H1 (cell line): ENCODE measurements around the gene CASQ2. TPM values are rescaled to one million over a fixed set of nuclear protein-coding genes. Genes with fewer than 3 reads are reported as not detected.

Experiments
- CTCF ChIA-PET: fragments of 300-600 bp; sonication (Branson Sonifier 250); formaldehyde crosslinking; loops from one replicate; lab custom pipeline; 2021; ENCODE audit not compliant: partially characterized antibody; lab: Charles Lee
- POLR2A ChIA-PET: fragments of 300-600 bp; sonication (Branson Sonifier 250); formaldehyde crosslinking; loops from one replicate; lab custom pipeline; 2021; ENCODE audit warnings: inconsistent platforms; ENCODE audit not compliant: partially characterized antibody; lab: Charles Lee
- DNase-seq, 2 experiments: peaks; one replicate each; pipeline versions ENCODE4 v3.0.0 to v3.0.0-alpha.2; 2010 to 2022; ENCODE audit warnings: low spot score in 2 of 2, low read depth in 1 of 2, mixed read lengths in 1 of 2
- FAIRE-seq: peaks from 2 replicates; lab custom pipeline; 2011; peaks lifted over from hg19 to GRCh38; lab: Jason Lieb, UNC
- H2AFZ ChIP-seq: 2 replicates; pipeline ENCODE4 v1.8.1; 2012; ENCODE audit warnings: low read length, inconsistent platforms
- H2AK5ac ChIP-seq: 2 replicates; pipeline ENCODE4 v1.6.1; 2013; ENCODE audit warnings: low read depth, low read length
- H2BK120ac ChIP-seq: replicated peaks from 2 replicates; pipeline ENCODE3; 2013; ENCODE audit warnings: low read depth, low read length, inconsistent platforms
- H2BK12ac ChIP-seq: 2 replicates; pipeline ENCODE4 v1.6.1; 2013; ENCODE audit warnings: low read depth, low read length
- H2BK15ac ChIP-seq: 2 replicates; pipeline ENCODE4 v1.6.1; 2013; ENCODE audit warnings: low read length
- H2BK20ac ChIP-seq: 2 replicates; pipeline ENCODE4 v1.6.1; 2013; ENCODE audit warnings: low read length
- H2BK5ac ChIP-seq: 2 replicates; pipeline ENCODE4 v1.6.1; 2013; ENCODE audit warnings: low read depth, low read length
- H3K14ac ChIP-seq: 2 replicates; pipeline ENCODE4 v1.6.1; 2013; ENCODE audit warnings: inconsistent platforms; ENCODE audit not compliant: insufficient read length
- H3K18ac ChIP-seq: 2 replicates; pipeline ENCODE4 v1.6.1; 2013; ENCODE audit warnings: low read length; ENCODE audit errors: extremely low read depth
- H3K23ac ChIP-seq: 2 replicates; pipeline ENCODE4 v1.6.1; 2013; ENCODE audit warnings: inconsistent platforms; ENCODE audit not compliant: insufficient read length
- H3K23me2 ChIP-seq: 2 replicates; pipeline ENCODE4 v1.6.1; 2013; ENCODE audit warnings: low read depth, low read length
- H3K27ac ChIP-seq: 2 replicates; pipeline ENCODE4 v1.6.1; 2011; ENCODE audit warnings: low read depth, low read length, inconsistent platforms
- H3K27me3 ChIP-seq, 4 experiments: replicated peaks in 1 of 4; 1 replicate in 1 of 4; 2 replicates in 3 of 4; pipeline versions ENCODE4 v1.6.1 to v1.8.1; 2011 to 2013; ENCODE audit warnings: low read length in 3 of 4, mild to moderate bottlenecking in 3 of 4, inconsistent platforms in 2 of 4, mixed read lengths in 2 of 4, moderate library complexity in 1 of 4; ENCODE audit not compliant: control insufficient read depth in 3 of 4, insufficient read depth in 3 of 4; ENCODE audit errors: extremely low read depth in 1 of 4
- H3K36me3 ChIP-seq, 4 experiments: 2 replicates each; pipeline versions ENCODE4 v1.6.1 to v1.8.1; 2011 to 2013; ENCODE audit warnings: mild to moderate bottlenecking in 4 of 4, low read length in 3 of 4, moderate library complexity in 2 of 4, control low read depth in 1 of 4, inconsistent platforms in 1 of 4; ENCODE audit not compliant: insufficient read depth in 4 of 4, control insufficient read depth in 2 of 4
- H3K4ac ChIP-seq: replicated peaks from 2 replicates; pipeline ENCODE3; 2013; ENCODE audit warnings: low read length, low read depth, mixed read lengths, inconsistent platforms; ENCODE audit not compliant: insufficient read length
- H3K4me1 ChIP-seq, 4 experiments: replicated peaks in 1 of 4; 1 replicate in 1 of 4; 2 replicates in 3 of 4; pipeline versions ENCODE4 v1.6.1 to v1.8.1; 2011 to 2013; ENCODE audit warnings: low read length in 3 of 4, inconsistent platforms in 2 of 4, mixed read lengths in 1 of 4; ENCODE audit not compliant: insufficient read depth in 4 of 4, control insufficient read depth in 3 of 4
- H3K4me2 ChIP-seq, 2 experiments: 2 replicates each; pipeline versions ENCODE4 v1.6.1 to v1.8.1; 2011 to 2013; ENCODE audit warnings: low read depth in 2 of 2, low read length in 2 of 2, control low read depth in 1 of 2, inconsistent platforms in 1 of 2, mild to moderate bottlenecking in 1 of 2; ENCODE audit not compliant: insufficient read depth in 1 of 2
- H3K4me3 ChIP-seq, 4 experiments: fragments of 200-600, 300-600 bp in 1 of 4; sonication (generic), shearing (Covaris generic), sonication (Bioruptor Twin) in 1 of 4; 2 replicates each; pipeline versions ENCODE4 v1.5.1 to v1.8.1; 2011 to 2016; ENCODE audit warnings: low read length in 4 of 4, low read depth in 3 of 4, control low read depth in 2 of 4, inconsistent platforms in 2 of 4, mild to moderate bottlenecking in 2 of 4, mixed read lengths in 1 of 4, moderate library complexity in 1 of 4; ENCODE audit not compliant: insufficient read depth in 2 of 4; ENCODE audit errors: extremely low read depth in 1 of 4
- H3K56ac ChIP-seq: replicated peaks from 2 replicates; pipeline ENCODE3; 2013; ENCODE audit warnings: low read depth, mild to moderate bottlenecking, mixed read lengths, low read length, inconsistent platforms; ENCODE audit not compliant: insufficient read length
- H3K79me1 ChIP-seq: 2 replicates; pipeline ENCODE4 v1.6.1; 2013; ENCODE audit warnings: low read depth, low read length, control low read depth
- H3K79me2 ChIP-seq, 2 experiments: 2 replicates each; pipeline versions ENCODE4 v1.6.1 to v1.8.1; 2012 to 2013; ENCODE audit warnings: low read length in 2 of 2, mild to moderate bottlenecking in 2 of 2, inconsistent platforms in 1 of 2; ENCODE audit not compliant: insufficient read depth in 2 of 2, control insufficient read depth in 1 of 2
- H3K9ac ChIP-seq, 4 experiments: replicated peaks in 1 of 4; 1 replicate in 1 of 4; 2 replicates in 3 of 4; pipeline versions ENCODE4 v1.6.1 to v1.8.1; 2011 to 2013; ENCODE audit warnings: low read depth in 3 of 4, low read length in 3 of 4, control low read depth in 2 of 4, mild to moderate bottlenecking in 2 of 4, moderate library complexity in 2 of 4, inconsistent platforms in 1 of 4; ENCODE audit errors: extremely low read depth in 1 of 4
- H3K9me3 ChIP-seq, 2 experiments: 2 replicates each; pipeline versions ENCODE4 v1.6.1 to v1.8.1; 2012 to 2013; ENCODE audit warnings: mild to moderate bottlenecking in 2 of 2, moderate library complexity in 2 of 2, control low read depth in 1 of 2, inconsistent platforms in 1 of 2, low read depth in 1 of 2, low read length in 1 of 2, mixed read lengths in 1 of 2; ENCODE audit not compliant: insufficient read depth in 2 of 2
- H4K20me1 ChIP-seq, 2 experiments: replicated peaks in 1 of 2; 2 replicates each; pipeline versions ENCODE3 to v1.8.1; 2011 to 2013; ENCODE audit warnings: inconsistent platforms in 2 of 2, low read length in 2 of 2, mild to moderate bottlenecking in 1 of 2; ENCODE audit not compliant: insufficient read depth in 2 of 2, control insufficient read depth in 1 of 2
- H4K5ac ChIP-seq: 2 replicates; pipeline ENCODE4 v1.6.1; 2013; ENCODE audit warnings: low read length, low read depth, mixed read lengths, inconsistent platforms; ENCODE audit not compliant: insufficient read length
- H4K8ac ChIP-seq: 2 replicates; pipeline ENCODE4 v1.8.0; 2013; ENCODE audit warnings: mild to moderate bottlenecking, moderate library complexity, low read length, inconsistent platforms; ENCODE audit not compliant: insufficient read depth; ENCODE audit errors: extremely low read depth
- H4K91ac ChIP-seq: replicated peaks from 2 replicates; pipeline ENCODE3; 2013; ENCODE audit warnings: low read length, mixed read lengths, inconsistent platforms; ENCODE audit not compliant: insufficient read length
- EZH2 ChIP-seq: fragments of 200-600 bp; sonication (generic); IDR thresholded peaks from 2 replicates; pipeline ENCODE4 v1.7.1; 2012; ENCODE audit warnings: low read depth, mild to moderate bottlenecking, moderate library complexity, low read length, inconsistent platforms; ENCODE audit not compliant: severe bottlenecking
- RAD21 ChIP-seq, 2 experiments: IDR thresholded peaks in 1 of 2; conservative IDR thresholded peaks in 1 of 2; 2 replicates each; pipeline ENCODE4 v1.6.1; 2011; ENCODE audit warnings: low read depth in 2 of 2, low read length in 2 of 2, improper control_type of control experiment in 1 of 2, inconsistent platforms in 1 of 2, mild to moderate bottlenecking in 1 of 2, moderate library complexity in 1 of 2
- WGBS, 2 experiments: shearing (Covaris generic) in 1 of 2; methylation state at CpG; one replicate each; pipeline versions ENCODE4 v1.1.6 to v1.1.7; 2013 to 2015; ENCODE audit warnings: low lambda C conversion rate in 2 of 2, mixed read lengths in 2 of 2, inconsistent platforms in 1 of 2, low coverage in 1 of 2, missing lambda C conversion rate in 1 of 2; ENCODE audit not compliant: insufficient replicate concordance in 2 of 2, insufficient coverage in 1 of 2, insufficient read length in 1 of 2; ENCODE audit errors: extremely low coverage in 1 of 2, missing lambda C conversion rate in 1 of 2; 5-methylcytosine and 5-hydroxymethylcytosine counted together
- polyA plus RNA-seq, 7 experiments: library from polyadenylated mRNA; depleted of rRNA in 3 of 7; stranded (reverse) in 5 of 7; unstranded in 2 of 7; fragments of >200 nt in 5 of 7; fragments of 200-250 nt in 2 of 7; gene quantifications; 1 replicate in 5 of 7; 2 replicates in 1 of 7; 4 replicates in 1 of 7; pipeline versions ENCODE4 v1.2.1 to v1.2.3, GENCODE V29; 2011 to 2013; ENCODE audit warnings: missing spikeins in 2 of 7, mixed read lengths in 2 of 7
- total RNA-seq: library from RNA; stranded (reverse); fragmentation: NEBNext Ultra II Directional; extraction: Animal tissue kit (Norgen Biotek cat#: 25700); gene quantifications from 2 replicates; pipeline ENCODE4 v1.2.1, GENCODE V29; 2021
- TF ChIP-seq, protein P1 (sequence below), 3 experiments: IDR thresholded peaks; 1 replicate in 2 of 3; 2 replicates in 1 of 3; pipeline versions ENCODE4 v1.5.1 to v1.6.1; 2011; ENCODE audit warnings: low read length in 3 of 3, mild to moderate bottlenecking in 3 of 3, inconsistent platforms in 2 of 3, low read depth in 1 of 3, moderate library complexity in 1 of 3; ENCODE audit not compliant: insufficient read depth in 1 of 3; ENCODE audit errors: control extremely low read depth in 1 of 3

Gene CASQ2
- total and polyA plus RNA-seq, 2 of the 8 experiments (the other 6 are each of a cell fraction or from before 2014, with no cell fraction given) = not detected

DNA sequence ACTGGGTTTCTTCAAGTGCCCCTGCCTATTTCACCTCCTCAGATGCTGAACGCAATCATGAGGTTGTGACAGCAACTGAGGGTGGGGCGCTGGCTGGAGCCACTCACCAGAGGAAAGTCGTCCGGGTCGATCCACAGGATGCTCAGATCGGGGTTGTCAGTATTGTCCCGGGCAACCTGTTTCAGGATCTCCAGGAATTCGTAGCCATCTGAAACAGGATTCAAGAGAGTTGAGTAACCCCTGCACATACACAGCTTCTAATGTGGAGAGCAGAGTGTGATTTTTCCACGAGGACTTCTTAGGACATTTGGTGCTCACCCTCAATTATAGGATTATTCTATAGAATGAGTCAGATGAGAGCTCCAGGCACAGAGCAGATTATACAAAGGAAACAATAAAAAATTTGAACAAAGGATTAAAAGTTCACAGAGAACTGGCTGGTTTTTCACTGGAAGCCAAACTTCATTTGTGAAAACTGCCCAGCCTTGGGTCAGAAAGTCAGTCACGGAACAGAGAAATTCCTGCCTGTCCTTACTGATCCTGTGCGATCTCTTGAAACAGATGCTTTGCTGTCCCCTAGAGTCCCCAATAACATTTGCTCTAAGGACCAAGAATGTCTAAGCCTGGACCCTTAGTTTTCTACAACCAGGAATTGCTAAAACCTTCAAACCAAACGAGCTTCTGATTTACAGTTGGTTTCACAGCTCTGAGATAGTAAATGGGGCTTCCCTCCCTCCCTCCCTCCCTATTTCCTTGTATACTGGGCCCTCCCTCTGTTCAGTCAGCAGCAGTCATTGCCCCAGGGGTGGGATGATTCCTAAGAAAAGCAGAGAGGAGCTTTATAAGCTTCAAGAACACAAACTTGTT, 63.2 kb downstream of the CASQ2 start:
- Histone ChIP-seq H2BK5ac (no peak overlapping the region), H3K9ac (no peak overlapping the region), H2BK12ac (no peak overlapping the region), H3K23me2 (no peaks in the 10 kb centered on the region), H2BK20ac (no peak overlapping the region), H3K4ac (no peak overlapping the region), H3K14ac (no peak overlapping the region), H3K4me2 (no peak overlapping the region), H2AK5ac (no peak overlapping the region), H4K20me1 (no peaks in the 10 kb centered on the region), H3K18ac (no peak overlapping the region), H3K4me1 (no peaks in the 10 kb centered on the region), H4K5ac (no peak overlapping the region), H4K8ac (no peak overlapping the region), H3K56ac (no peak overlapping the region), H3K79me1 (no peaks in the 10 kb centered on the region), H2BK120ac (no peak overlapping the region), H3K79me2 (no peaks in the 10 kb centered on the region), H4K91ac (no peak overlapping the region), H2AFZ (no peak overlapping the region), H3K9me3 (no peaks in the 10 kb centered on the region), H3K4me3 (no peak overlapping the region), H3K27me3 (no peaks in the 10 kb centered on the region), H2BK15ac (no peak overlapping the region), H3K27ac (no peak overlapping the region), H3K23ac (no peak overlapping the region), H3K36me3 (no peaks in the 10 kb centered on the region)
- ChIA-PET CTCF (interaction anchor here (0.6 to 18.6 kb wide), 21 partner anchors 10 to 315 kb away, joined by 3 to 370 read pairs (median 7); partner anchors contain the start of gene CASQ2), POLR2A (no interaction called here)
- WGBS, 2 experiments = 87% methylated on average over 12 of the region's 12 CpGs; no CpG with 5 or more reads in 1 of the 2 experiments
- DNase-seq (no peak), FAIRE-seq (no peak)
- TF ChIP-seq EZH2 (no peak), RAD21 (IDR thresholded peaks at IDR 0.05 in 1 of 2, conservative IDR thresholded peaks at IDR 0.05 in 1 of 2; ENCODE audit: low read depth in 2 of 2, low read length in 2 of 2) (peak in 1 of 2 experiments; percentile 22; a peak in 1 of 4 replicates)
- TF ChIP-seq, protein P1, sequence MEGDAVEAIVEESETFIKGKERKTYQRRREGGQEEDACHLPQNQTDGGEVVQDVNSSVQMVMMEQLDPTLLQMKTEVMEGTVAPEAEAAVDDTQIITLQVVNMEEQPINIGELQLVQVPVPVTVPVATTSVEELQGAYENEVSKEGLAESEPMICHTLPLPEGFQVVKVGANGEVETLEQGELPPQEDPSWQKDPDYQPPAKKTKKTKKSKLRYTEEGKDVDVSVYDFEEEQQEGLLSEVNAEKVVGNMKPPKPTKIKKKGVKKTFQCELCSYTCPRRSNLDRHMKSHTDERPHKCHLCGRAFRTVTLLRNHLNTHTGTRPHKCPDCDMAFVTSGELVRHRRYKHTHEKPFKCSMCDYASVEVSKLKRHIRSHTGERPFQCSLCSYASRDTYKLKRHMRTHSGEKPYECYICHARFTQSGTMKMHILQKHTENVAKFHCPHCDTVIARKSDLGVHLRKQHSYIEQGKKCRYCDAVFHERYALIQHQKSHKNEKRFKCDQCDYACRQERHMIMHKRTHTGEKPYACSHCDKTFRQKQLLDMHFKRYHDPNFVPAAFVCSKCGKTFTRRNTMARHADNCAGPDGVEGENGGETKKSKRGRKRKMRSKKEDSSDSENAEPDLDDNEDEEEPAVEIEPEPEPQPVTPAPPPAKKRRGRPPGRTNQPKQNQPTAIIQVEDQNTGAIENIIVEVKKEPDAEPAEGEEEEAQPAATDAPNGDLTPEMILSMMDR (IDR thresholded peaks at IDR 0.05; ENCODE audit: control extremely low read depth in 1 of 3, insufficient read depth in 1 of 3, low read depth in 1 of 3, low read length in 3 of 3) = peak in 1 of 3 experiments; percentile 3; a peak in 1 of 4 replicates
